Cerebellar cortex (tissue), 1 donor: ENCODE results near the gene BOK.
"Not testable (repeated sequence)": the region's sequence is repeated elsewhere in the genome, so short reads cannot be mapped to it uniquely, and the experiment has no call there.

Source experiments
- DNase-seq: peaks from one replicate; pipeline ENCODE4 v3.0.0-alpha.2; 2015; ENCODE audit warnings: low spot score

Gene BOK

DNA sequence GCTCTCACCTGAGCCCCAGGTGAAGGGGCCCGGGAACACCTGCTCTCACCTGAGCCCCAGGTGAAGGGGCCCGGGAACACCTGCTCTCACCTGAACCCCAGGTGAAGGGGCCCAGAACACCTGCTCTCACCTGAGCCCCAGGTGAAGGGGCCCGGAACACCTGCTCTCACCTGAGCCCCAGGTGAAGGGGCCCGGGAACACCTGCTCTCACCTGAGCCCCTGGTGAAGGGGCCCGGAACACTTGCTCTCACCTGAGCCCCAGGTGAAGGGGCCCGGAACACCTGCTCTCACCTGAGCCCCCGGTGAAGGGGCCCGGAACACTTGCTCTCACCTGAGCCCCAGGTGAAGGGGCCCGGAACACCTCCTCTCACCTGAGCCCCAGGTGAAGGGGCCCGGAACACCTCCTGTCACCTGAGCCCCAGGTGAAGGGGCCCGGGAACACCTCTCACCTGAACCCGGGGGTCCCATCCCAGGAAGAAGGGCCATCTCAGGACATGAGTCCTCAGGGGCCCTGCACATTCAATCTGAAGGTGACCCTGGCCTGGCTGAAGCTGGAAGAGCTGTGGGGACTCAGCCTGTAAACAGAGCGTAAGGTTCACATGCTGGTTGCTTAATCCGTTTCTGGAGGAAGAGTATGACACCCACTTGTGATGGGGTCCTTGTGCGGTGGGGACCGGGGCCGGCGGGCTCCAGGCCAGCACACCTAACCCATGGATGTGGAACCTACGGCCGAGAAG is 14.5 kb downstream of the BOK start:
- not testable (repeated sequence) for DNase-seq

DNA sequence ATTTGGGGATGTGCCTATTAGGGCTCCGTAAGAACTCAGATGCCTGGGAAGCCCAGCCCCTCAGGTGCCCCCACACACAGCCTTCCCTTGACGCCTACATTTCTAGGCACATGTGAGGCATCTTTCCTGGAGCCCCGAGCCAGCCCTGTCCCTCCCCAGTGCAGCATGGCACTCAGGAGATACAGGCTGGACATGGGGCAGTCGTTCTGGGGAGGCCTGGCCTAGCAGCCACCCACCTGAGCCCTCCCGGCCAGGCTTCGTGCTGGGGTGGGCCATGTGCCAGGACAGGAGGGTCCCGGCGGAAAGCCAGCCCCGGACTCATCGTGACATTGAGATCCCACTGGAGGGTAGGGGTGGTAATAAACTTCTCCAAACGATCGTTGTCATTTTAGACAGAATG is 15.2 kb downstream of the BOK start:
- DNase-seq: no peak

DNA sequence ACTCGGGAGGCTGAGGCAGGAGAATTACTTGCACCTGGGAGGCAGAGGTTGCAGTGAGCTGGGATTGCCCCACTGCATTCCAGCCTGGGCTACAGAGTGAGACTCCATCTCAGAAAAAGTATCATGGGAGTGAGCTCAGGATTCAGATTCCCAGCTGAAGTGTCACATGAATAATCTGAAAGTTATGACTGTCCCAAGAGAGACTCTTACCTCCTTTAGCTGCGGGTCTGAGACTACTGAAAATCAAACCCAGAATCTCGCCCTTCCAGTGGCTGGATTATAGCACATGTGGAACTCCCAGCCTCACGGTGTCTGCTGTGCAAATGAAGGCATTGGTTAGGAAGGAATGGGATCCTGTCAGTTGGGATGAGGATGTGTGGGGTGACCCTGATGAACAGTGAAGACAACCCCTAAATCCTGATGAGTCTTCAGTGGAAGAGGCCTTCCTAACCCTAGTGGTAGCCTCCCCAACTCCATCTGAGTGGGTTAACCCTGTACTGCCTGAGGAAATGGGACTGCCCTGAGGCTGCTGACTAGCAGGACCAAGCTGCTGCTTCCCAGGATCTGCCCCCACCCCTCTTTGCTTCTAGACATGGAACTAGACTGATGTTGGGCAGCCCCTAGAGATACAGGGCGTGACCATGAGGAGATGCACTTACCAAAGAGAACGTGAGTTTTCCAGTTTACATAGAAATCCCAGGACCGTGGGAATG is 16.5 kb downstream of the BOK start:
- DNase-seq: no peak

DNA sequence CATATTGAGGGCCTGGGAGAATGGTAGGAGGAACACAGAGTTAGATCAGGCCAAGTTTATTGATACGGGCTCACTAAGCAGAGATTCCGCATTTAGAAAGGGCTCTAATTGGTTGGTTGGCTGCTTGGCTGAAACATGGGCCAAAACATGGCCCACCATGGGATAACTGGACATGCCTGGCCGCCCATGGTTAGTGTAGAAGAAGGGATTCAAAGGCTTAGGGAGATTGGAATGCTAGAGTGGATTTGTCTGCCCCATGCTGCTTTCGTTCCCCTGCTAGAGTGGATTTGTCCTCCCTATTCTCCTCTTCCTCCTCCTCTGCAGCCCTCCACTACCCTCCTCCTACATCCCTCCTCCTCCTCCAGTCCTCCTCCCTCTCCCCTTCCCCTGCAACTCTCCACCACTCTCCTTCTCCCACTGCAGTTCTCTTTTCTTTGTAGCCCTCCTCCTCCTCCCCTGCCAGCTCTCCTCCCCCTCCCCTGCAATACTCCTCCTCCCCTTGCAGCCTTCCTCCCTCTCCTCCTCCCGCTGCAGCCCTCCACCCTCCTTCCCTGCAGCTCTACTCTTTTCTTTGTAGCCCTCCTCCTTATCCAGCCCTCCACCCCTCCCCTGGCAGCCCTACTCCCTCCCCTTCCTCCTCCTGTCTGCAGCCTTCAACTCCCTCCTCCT is 17.2 kb downstream of the BOK start:
- DNase-seq: no peak

DNA sequence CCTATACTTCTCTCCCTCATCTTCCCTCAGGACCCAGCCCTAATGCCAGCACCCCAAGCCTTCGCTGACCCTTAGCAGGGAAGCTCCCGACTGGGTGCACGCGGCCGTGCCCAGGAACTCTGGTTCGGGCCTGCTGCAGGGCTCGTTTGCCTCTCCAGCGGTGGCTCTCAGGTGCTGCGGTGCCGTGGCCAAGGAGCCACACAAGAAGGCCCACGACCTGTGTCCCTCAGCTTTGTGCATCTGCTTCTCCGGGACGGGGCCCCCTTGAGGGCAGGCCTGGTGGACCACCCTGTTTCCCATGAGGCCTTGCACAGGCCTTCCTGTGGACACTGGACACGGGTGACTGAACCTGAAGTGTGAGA is 17.7 kb downstream of the BOK start:
- DNase-seq: no peak

DNA sequence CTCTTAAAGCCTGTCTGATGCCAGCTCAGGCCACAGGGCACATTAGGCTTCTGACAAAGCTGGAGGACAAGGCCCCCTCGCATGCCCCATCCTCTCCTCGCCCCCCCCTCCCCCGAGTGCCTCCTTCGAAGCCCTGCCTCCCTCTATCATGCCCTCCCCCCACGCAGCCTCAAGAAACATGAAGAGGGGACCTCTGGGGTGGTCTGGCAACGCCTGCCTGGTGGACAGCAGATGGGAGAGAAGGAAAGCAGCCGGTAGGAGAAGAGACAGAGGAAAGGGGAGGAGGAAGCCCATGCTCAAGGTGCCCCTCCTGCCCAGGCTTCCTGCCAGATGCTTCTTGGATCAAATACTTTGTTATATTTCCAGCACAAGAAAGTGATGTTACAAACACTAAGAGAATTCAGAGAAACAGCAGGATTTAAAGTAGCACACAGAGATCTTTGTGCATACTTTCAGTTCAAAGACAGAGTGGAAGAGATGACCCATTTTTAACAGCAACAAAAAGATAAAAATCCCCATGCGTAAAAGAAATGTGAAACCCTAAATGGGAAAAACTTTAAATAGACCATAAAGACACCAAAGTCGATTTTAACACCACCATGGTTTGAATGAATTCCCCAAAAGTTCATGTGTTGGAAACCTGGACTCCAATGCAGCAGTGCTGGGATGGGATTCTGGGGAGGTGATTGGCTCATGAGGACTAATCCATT is 19.0 kb downstream of the BOK start:
- DNase-seq: no peak

DNA sequence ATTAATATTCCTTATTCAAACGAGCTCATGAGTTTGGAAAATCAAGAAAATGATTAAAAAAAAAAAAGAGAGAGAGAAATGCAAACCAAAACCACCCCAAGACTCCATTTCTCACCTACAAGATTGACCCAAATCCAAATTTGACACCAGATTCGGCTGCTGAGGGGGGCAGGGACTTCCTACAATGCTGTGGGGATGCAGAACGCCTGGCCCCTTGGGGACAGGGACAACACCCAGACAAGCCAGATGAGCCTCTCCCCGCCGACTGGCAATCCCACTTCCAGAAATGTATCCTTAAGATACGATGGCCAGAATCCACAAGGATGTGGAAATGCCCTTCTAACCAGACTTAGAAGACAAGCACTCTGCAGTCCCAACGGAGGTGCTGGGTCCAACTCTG is 20.7 kb downstream of the BOK start:
- DNase-seq: no peak

DNA sequence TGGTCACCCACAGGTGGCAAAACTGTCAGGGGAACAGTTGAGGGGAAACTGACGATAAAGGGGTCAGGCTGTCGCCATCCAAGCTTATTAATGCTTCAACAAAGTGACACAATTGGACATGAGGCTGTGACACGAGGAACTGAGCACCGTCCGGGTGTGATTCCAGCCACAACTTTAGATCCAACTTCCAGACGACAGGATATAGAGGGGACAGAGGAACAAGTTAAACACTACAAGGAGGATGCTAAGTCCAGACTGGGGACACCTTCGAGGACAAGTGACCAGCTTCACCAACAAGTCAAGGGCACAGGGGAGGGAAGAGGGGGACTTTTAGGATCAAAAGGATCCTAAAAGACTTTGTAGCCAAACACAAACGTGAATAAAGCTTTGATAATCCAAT is 23.8 kb downstream of the BOK start:
- DNase-seq: no peak

DNA sequence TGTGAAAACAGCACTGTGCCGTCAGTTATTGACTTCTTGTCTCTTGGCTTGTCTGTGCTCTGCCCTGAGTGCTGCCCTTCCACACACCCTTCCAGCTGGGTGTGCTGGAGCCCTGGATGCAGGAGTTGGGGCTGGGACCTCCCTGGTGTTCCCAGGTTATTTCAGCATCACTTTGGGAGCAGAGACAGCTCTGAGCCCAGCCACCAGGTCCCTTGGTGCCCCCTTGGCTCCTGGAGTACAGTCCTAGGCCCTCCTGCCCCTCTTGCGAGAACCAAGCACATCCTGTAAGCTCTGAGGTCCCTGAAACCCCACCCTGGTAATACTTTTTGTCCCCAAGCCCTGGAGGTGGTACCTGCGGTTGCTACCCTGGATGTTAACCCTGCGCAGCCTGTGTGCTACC is 24.3 kb downstream of the BOK start:
- no peak for DNase-seq

DNA sequence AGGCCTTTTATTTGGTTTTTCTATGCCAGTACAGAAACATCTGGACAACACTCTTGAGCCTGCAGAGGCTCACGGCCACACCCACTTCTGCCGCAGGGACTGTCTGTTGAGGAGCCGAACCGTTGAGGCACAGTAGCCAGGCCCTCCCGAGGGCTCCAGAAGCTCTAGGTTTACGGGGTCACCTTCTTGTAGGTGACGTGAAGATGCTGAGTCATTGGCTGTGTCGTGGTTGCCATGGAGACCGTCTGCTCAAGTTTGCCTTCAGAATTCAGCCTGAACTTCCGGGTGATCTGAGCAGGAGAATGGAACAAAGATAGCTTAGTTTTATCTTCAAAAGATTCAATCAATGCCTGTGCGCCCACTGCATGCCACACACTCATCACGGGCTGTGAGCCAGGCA is 25.9 kb downstream of the BOK start:
- no peak for DNase-seq

DNA sequence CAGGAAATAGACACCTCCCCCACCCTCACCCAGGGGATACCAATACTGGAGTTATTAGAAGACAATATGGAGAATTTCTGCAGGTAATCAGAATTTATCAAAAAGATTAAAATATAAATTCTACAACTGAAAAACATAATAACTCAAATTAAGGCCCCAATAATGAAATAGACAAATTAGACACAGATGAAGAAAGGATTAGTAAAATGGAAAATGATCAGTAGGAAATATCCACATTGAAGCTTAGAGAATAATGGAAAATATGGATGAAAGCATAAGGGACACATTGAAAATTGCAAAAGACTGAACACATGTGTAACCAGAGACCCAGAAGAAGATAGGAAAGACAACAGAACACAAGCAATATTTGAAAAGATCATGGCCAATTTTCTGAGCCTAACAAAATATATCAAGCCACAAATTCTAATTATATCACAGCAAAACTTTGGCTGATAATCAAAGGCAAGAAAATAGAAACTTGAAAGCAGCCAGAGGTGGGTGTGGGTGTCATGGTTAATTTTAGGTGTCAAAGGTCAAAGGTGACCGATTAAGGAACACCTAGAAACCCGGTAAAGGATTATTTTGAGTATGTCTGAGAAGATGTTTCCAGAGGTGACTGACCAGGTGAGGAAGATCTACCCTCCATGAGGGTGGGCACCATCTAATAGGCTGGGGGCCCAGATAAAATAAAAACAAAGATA is 28.2 kb downstream of the BOK start:
- DNase-seq: no peak

DNA sequence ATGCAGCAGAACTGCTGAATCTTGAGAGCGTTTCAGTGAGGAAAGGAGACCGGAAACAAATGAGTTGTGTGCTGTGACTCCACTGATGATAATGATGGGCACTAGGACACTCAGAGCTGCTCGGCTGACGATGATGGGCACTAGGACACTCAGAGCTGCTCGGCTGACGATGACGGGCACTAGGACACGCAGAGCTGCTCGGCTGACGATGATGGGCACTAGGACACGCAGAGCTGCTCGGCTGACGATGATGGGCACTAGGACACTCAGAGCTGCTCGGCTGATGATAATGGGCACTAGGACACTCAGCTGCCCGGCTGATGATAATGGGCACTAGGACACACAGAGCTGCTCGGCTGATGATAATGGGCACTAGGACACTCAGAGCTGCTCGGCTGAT is 31.3 kb downstream of the BOK start:
- peak; percentile 80 for DNase-seq

DNA sequence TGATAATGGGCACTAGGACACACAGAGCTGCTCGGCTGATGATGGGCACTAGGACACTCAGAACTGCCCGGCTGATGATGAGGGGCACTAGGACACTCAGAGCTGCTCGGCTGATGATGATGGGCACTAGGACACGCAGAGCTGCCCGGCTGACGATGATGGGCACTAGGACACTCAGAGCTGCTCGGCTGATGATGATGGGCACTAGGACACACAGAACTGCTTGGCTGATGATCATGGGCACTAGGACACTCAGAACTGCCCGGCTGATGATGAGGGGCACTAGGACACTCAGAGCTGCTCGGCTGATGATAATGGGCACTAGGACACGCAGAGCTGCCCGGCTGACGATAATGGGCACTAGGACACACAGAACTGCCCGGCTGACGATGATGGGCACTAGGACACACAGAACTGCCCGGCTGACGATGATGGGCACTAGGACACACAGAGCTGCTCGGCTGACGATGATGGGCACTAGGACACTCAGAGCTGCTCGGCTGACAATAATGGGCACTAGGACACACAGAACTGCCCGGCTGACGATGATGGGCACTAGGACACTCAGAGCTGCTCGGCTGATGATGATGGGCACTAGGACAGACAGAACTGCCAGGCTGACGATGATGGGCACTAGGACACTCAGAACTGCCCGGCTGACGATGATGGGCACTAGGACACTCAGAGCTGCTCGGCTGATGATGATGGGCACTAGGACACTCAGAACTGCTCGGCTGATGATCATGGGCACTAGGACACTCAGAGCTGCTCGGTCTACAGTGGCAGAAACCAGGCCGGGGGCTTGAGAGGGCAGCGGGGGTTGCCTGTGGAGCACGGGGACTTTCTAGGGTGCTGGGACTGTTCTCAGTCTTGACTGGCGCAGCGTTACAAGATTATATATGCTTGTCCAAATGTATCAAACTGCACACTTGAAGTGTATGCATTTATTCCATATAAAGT is 32.2 kb downstream of the BOK start:
- peak; percentile 81 for DNase-seq

DNA sequence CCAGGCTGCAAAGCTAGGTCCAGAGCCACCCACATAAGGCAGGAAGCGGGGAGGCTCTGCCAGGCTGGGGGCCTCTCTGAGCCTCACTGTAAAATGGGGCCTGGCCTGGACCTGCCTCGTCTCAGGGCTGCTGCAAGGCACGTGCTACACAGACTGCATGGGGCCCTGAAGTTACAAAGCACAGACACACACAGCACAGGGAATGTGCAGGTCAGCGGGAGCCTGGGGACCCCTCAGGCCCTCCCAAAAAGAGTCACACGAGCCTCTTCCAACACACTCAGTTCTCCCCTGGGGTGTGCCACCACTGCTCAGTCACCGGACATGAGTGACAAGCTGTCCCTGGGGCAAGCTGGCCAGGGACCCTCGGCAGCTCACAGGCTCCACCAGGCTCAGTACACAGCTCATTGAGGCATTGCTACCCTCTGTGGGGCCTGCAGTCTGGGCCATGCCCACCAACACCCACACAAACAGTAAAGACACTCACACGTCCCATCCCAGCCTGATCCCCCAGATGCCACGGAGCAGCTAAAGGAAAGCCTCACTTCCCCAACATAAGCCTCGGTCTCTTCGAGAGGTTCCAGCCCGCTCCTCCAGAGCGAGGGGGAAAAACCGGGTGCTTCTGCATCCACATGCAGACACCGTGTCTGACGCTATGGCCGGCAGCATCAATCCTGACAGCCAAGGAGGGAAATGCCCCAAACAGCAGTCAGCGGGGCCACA is 33.7 kb downstream of the BOK start:
- no peak for DNase-seq

DNA sequence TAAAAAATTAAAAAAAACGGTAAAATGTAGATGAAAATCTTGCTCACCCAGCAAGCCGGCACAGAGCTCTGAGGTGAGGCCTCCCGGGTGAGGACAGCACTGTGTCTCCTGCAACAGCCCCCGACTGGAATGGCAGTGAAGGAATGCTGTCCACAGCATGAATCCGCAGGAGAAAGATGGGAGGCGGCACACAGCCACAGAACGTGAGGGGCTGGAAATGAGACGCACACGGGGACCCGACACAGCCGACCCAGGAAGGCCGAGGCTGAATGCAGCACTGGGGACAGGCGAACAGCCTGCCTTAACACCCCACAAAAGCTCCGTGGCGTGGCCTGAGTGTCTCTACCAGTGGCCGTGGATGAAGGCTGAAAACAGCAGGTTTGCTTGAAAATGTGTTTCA is 34.7 kb downstream of the BOK start:
- no peak for DNase-seq

DNA sequence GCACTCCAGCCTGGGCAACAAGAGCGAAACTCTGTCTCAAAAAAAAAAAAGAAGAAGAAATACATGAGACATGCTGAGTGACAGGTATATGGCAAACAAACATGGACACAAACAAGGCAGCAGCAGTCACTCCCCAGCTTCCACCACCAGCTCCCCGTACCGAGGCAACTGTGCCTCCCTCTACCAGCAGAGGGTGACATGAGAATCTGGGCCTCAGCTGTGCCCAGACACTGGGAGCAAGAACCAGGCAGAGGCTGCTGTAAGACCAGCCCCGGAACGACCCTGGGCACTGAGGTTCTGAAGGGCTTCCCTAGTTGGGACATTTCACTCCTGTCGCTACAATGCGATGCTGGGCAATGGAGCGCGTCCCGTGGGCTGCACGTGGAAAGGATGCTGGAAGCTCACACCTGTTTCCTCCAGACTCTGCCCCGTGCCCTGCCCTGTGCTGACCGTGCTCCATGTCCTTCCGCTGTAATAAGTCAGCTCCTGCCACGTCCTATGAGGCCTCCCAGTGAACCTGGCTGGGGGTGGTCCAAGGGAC is 37.1 kb downstream of the BOK start:
- no peak for DNase-seq

DNA sequence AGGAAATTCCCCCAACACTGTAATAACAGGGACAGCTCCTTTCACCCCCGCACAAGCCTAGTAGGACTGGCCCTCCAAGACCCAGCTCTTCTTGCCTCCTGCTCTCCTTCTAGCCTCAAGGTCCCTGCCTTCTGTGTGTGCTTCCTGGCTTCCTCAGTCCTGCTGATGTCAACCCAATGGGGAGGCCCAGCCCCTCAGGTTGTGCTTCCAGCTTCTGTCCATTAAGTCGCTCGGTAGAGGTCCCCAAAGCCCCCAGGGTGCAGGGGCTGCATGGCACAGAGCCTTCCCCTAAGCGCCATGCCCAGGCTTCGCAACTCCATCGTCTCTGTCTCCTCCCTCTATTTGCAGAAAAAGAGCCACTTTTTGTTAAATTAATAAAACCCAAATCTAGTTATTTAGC is 39.0 kb downstream of the BOK start:
- DNase-seq: no peak

DNA sequence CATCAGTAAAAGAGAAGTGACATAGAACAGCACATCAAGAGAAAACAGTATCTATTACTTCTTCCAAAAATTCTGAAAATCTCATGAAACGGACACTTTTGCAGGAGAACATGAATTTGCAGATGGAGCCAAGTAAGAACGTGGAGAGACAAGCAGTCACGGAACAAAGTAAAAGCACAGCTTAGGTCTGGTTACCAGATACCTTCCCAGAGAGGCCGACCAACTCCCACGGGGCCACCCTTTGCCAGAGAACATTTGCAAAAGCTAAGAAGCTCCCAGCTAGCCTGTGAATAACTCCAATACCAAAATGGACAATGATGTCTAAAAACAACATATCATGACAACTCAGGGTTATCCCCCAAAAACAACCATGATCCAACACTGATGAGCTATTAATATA is 39.5 kb downstream of the BOK start:
- no peak for DNase-seq

DNA sequence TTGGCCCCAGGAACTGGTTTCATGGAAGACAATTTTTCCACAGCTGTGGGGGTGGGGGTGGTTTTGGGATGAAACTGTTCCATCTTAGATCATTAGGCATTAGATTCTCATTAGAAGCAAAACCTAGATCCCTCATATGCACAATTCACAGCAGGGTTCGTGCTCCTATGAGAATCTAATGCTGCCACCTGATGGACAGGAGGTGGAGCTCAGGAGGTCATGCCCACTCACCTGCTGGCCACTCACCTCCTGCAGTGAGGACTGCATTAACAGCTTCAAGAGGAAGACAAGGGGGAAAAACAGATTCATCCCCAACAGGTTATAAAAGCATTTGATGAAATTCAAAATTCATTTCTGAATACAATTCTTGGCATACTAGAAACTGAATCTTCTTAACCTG is 39.9 kb downstream of the BOK start:
- DNase-seq: peak; percentile 73

DNA sequence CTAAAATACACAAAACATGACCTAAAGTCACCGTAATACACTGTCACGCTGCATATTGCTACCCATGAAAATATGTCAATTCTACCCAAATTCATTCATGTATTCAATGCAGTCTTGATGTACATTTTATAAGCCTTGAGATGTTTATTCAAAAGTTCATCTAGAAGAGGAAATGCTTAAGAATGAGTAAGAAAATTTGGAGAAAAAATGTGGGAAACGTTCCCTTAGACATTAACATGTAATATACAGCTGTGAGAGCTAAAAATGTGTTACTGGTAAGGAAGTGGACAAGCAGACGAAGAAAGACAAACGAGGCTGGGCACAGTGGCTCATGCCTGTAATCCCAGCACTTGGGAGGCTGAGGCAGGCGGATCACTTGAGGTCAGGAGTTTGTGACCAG is 41.1 kb downstream of the BOK start:
- no peak for DNase-seq
